ENCODE data around the gene AUTS2.

DNA sequence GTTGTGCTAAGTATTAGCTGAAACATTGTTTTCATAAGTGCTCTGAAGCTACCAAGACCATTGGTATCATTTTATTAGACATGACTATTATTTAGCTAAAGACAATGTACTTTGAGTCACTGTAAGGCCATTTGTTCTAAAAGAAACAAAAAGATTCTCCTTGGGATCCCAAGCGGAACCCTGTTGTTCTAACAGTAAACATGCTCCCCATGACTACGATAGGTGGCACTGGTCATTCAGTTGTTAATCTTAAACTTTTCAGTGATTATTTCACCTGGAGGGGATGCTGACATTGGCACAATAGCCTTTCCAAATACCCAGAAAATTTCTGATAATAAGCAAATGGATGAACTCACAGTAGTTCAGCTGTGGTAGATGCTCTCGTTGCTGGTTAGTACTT, 715.0 kb downstream of the AUTS2 start:
- no peak for TF ChIP-seq POLR2A (IDR thresholded peaks at IDR 0.05; ENCODE audit: low read depth, low read length)
- no peak for TF ChIP-seq CEBPB (IDR thresholded peaks at IDR 0.05; ENCODE audit: borderline replicate concordance in 1 of 2, low read depth in 2 of 2, low read length in 2 of 2)
- no peak for TF ChIP-seq CTCF (IDR thresholded peaks at IDR 0.05 in 2 of 3, conservative IDR thresholded peaks at IDR 0.05 in 1 of 3; ENCODE audit: control insufficient read depth in 2 of 3, extremely low read depth in 1 of 3, insufficient read depth in 1 of 3, low read depth in 3 of 3, low read length in 3 of 3)
- no peak for TF ChIP-seq TAF1 (IDR thresholded peaks at IDR 0.05; ENCODE audit: borderline replicate concordance, low read depth, low read length)
- no peak for TF ChIP-seq ATF3 (IDR thresholded peaks at IDR 0.05; ENCODE audit: borderline replicate concordance, extremely low read depth, low read depth, low read length)
- no peak for TF ChIP-seq ELK1 (IDR thresholded peaks at IDR 0.05; ENCODE audit: low read depth, low read length)
- no peak for TF ChIP-seq BMI1 (IDR thresholded peaks at IDR 0.05; ENCODE audit: borderline replicate concordance)
- no peak for TF ChIP-seq EZH2 (IDR thresholded peaks at IDR 0.05; ENCODE audit: borderline replicate concordance, control insufficient read depth, low read depth, low read length)
- TF ChIP-seq EP300 (IDR thresholded peaks at IDR 0.05; ENCODE audit: borderline replicate concordance in 1 of 2, control insufficient read depth in 1 of 2, low read depth in 2 of 2, low read length in 2 of 2), result no peak
- TF ChIP-seq NBN (IDR thresholded peaks at IDR 0.05), result no peak
- no peak for TF ChIP-seq SREBF2 (IDR thresholded peaks at IDR 0.05; ENCODE audit: low read length)

Data from GM12878 (cell line).